HG02973 (cell line): Measurements from ENCODE around the gene CMSS1.

Experiments
- ATAC-seq: cut with Tn5 transposase; IDR thresholded peaks from one replicate; pipeline ENCODE4 v1.9.1; 2021; ENCODE audit warnings: moderate library complexity; ENCODE audit not compliant: unreplicated experiment

CMSS1 gene

DNA sequence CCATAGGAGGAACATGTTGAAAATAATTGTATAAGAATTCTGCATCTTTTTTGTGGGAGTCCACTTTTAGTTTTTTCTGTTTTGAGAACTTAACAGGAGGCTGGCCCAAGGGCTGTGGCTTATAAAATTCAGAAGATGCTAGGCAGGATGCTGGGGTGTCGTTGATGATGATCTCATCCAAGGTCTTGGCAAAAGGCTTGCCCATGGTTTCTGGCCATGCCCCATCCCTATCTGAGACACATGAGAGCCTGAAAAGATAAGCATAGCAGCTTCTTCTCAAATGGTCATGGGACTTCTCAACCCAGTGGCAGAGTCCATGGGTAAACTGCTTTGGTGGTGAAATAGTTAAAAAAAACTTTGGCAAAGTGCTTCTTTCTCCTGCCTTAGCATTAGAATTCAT, 35.2 kb downstream of the CMSS1 start:
- ATAC-seq: no peak

GRCh38 chr3:99854756-99855298, 37.2 kb downstream of the CMSS1 start:
- no peak for ATAC-seq

DNA sequence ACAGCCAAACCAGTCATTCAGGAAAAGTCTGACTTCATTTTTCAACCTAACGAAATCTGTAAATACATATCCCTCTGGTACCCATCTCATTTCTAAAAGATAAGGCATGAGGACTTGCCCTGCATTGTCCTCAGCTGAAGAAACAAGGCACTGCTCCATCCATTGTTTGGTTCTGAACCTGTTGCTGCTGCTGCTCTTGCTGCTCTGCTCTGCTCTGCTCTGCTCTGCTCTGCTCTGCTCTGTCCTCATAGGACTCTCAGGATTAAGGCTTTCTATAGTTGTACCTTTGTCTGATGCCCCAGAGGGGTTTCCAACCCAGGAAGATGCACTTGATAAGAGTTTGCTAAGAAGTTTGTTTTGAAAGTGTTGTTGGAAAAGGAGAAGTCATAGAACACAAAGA, 38.2 kb downstream of the CMSS1 start:
- no peak for ATAC-seq

- no peak for ATAC-seq
Measured at GRCh38 chr3:99856437-99857220, 39.0 kb downstream of the CMSS1 start.

DNA sequence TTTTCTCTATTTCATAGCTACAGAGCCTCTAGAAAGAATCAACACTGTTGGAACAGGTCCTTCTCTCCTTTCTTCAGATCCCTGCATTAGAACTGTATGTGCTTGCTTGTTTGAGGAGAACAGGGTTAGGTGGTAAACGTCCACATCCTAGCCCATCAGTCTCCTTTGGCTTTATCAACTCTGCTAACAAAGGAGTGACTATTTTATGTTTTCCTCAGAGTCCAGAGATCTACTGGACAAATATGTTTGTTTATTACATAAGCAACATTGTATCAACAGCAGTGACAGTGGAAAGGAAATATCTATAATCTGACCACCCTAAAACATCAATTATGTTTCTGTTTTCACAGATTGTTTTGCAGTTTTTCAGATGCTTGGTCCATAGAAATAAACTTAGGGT, 39.6 kb downstream of the CMSS1 start:
- ATAC-seq: no peak

DNA sequence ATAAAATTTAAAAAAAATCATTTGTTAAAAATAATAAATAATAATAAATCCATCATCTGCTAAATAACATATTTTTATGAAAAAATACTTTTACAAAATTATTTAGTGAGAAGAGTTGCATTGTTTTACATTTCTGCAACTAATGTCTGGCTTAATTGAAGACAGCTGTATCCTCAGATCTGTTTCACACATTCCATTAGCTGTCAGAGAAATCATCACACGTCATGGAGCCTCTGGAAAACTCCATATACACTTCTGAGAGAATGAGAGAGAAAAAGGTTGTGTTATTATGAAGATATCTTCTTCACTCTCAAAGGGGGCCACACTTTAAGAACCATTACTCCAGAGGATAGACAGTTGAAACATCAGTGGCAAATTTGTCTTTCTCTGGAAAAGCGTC, 40.8 kb downstream of the CMSS1 start:
- no peak for ATAC-seq

DNA sequence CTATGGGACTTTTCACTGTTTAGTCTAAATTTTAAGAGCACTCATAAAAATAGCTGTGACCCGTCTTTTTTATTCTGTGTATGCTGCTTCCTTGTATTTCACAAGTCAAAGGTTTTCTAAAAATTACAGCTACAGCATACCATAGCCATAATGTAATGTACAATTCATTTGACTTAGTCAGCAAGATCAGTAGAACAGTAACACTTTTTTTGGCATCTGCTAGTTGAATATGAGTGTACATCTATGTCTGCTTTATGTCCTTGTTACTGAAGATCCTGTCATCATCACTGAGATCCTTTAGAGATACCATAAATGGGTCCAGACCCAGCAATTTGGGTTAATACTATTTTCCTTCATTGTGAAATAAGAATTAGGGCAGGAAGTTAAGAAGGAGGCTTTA, 42.2 kb downstream of the CMSS1 start:
- no peak for ATAC-seq

DNA sequence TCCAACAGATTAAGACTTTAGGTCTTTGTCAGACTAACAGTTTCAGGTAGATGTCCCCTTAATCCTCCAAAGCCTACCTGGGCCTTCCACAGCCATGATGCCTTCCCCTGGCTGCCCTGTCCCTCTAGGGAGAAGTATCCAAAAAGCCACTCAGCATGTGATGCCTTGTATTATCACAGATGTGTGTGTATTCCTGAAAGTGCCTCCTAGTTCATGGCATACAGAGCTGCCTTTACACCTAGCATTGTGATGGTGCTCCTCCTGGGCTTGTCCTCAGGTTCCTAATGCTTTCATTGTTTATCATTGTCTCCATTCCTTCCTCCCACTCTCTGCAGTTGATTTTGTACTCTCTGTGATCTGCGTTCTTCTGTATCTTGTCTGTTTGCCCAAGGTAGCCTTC, 43.6 kb downstream of the CMSS1 start:
- no peak for ATAC-seq

DNA sequence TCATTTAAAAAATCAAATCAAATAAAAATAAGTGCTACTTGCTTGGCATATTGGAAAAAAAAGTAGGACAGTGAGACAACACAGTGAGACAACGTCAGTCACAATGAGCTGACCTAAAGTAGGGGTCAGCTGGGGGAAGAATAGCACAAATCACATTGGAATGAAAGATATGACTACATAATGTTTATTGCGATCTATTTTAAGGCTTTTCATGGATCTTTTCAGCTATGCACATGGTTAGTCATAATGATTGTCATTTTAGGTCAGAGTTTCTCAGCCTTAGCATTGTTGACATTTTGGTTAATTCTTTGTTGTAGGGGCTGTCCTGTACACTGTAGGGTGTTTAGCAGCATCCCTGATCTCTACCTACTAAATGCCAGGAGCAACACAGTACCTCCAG, 44.5 kb downstream of the CMSS1 start:
- ATAC-seq: no peak

- no peak for ATAC-seq
Measured at GRCh38 chr3:99863002-99863401, 45.3 kb downstream of the CMSS1 start.

- ATAC-seq: peak; percentile 53
Measured at GRCh38 chr3:99863588-99863987, 45.9 kb downstream of the CMSS1 start.

DNA sequence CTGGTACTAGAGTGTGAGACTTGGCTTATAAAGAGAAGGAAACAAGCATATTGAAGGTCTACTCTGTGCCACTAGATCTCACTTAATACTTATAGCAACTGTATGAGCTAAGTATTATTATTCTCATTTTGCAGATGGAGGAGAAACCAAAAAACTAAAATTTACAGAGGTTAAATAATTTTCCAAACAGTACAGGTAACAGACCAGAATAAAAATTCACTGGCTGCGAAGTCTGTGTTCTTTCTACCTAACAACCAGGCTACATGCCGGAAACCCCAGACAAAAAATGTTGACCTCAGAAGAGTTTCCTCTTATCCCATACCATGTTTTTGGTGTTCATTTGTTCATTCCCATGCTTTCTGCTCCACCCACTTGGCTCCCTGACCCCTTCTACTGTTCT, 46.6 kb downstream of the CMSS1 start:
- ATAC-seq: no peak

GRCh38 chr3:99865321-99865720, 47.7 kb downstream of the CMSS1 start:
- no peak for ATAC-seq

- no peak for ATAC-seq
Measured at GRCh38 chr3:99866261-99866761, 48.6 kb downstream of the CMSS1 start.

GRCh38 chr3:99867594-99868310, 50.1 kb downstream of the CMSS1 start:
- no peak for ATAC-seq

DNA sequence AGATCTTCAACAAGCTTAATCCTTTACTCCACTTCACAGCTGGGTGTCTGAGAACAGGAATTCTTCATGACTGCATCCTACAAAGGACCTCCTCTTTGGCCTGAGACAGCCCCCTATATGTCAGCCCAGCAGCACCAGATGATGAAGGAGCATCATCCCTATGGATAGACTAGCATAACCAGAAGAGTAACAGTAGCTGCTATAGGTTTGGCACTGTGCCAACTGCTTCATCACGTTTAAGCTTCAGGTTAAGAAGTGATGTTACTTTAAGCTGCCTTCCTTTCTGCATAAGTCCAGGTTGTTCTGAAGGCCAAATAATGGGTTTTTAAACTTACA, 50.6 kb downstream of the CMSS1 start:
- ATAC-seq: no peak

DNA sequence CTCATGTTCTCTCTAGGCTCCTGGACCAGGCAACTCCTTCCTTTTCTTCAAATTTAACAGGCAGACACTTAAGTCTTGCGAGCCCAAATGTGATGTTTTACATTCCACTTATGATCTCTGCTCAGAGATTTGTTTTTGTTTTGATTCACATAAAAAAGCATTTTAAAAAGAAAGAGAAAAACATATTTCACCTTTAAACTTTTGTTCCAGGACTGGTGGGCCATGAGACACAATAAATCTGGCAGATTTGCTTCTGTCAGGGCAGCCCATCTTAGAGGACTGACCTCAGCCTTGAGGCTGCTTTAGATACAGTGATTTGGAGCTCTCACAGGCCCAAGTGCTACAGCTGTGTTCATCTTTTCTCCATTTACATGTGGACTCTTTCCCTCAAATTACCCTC, 52.0 kb downstream of the CMSS1 start:
- no peak for ATAC-seq

- no peak for ATAC-seq
Measured at GRCh38 chr3:99870712-99871111, 53.0 kb downstream of the CMSS1 start.

DNA sequence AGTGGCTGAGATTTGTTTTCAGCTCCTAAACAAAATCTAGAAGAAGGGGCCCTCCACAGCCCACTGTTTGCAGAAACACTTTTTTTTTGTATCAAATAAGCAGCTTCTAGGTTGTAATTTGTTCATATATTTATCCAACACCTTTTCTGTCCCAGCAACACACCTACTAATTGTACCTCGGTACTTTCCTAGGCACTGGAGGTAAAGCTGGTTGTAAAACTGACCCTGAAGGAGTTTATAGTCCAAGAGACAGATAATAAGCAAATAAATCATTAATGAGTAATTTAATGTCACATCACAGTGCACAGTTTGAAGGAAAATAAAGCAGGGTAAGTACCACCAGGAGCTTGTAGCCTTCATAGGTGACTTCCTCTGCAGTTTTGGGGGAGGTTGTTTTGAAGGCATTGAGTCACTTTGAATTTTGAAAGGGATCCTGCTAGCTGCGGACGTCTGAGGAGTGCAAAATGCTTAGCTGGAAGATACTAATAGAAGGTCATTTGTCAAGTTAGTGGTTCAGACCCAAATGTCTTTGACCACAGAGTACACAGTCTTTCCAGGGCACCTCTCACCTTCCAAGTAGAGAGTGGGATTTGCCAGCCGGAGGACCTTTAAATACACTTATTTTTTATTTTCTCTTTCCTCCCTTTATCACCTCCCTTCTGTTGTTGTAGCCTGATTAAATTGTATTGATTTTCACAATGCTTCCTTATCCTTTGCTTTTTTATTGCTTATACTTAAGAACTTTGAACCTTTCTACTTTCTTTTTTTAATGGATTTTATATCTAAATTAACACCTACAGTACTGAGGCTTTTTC, 53.8 kb downstream of the CMSS1 start:
- ATAC-seq: no peak

DNA sequence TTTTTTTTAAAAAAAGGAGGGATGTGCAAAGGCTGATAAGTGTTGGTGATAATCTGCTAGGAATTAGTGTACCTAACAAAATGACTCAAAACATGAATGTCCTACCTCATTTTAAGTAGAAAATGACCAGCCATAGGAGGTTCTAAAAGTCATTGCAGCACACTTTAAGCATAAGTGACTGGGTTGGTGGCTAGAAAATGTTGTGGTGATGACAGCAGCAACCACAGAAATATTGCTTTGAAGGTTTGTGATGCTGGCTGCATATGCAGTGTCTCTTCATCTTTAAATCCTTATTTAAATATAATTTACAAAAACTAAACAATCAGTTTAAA, 55.2 kb downstream of the CMSS1 start:
- ATAC-seq: peak; percentile 55

- ATAC-seq: no peak
Measured at GRCh38 chr3:99873269-99874102, 55.8 kb downstream of the CMSS1 start.
